ENCODE results near the gene ITGAE.
A peak's percentile ranks its signal among the peaks of the same experiment; 100 is the strongest.

Gene ITGAE

DNA sequence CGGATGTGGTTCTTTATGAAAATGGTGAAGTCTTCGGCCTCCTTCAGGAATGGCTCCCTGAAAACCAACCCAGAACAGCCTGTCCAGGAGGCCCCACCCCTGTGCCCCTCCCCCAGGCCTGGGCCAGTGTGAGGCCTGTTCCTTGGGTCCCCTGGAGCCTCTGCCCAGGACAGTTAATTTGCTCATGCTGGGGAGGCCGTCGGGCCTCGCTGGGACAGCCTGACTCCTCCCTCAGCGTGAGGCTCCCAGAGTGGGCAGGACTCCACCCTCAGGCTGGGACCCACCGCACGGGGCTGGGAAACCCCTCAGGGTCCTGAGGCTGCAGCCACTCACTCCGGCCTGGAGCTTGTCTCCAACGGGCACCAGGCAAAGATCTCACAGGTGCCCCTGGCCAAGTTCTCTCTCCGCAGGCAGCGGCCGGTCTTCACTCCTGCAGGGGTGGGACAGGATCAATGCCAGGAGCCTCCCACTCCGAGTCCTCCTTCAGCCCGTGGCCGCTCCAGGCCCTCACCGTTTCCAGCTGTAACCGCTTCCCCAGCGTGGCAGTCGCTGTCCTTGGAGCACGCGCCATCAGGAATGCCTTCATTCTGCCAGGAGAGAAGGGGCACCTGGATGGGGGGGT is 110.8 kb downstream of the ITGAE start:
- DNase-seq: no peak

GRCh38 chr17:3689262-3690093 is 111.5 kb downstream of the ITGAE start:
- no peak for DNase-seq

DNA sequence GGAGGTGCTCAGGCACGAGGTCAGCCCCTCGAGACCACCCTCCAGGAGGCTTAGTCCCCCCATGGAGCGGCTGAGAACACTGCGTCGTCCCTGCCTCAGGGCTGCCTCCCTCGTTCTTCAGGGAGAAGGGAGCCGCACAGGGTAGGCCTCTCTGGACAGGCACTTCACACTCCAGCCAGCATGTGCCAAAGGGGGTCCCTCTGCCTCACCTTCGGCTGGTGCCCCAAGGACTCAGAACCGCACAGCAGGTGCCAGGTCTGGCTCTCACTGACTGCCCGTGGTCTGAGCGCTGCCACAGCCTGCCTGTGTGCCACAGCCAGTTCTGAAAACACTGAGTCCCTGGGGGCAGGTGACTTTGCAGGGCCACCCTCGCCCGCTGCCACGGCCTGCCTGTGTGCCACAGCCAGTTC is 112.1 kb downstream of the ITGAE start:
- DNase-seq: no peak

DNA sequence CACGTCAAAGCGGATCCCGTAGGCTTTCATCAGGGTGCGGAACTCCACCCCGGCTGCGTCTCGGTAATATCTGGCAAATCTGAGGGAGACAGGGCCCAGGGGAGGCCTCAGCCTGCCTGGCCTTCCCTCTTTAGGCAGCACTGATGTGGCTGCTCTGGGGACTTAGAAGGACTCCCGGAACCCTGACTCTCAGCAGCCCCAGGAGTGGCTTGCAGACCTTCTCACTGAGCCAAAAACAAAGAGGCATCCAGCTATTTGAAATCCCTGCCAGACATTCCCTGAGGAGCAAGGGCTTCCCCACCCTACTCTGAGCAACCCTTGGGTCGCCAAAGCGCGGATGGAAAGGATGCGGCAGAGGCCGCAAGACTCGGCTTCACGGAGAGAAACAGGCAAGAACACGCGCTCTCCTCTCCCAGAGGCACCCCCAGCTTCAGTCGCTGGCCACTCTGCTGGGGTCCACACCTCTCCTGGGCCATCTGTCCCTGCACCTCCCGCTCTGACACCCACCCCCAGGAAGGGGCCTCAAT is 112.9 kb downstream of the ITGAE start:
- DNase-seq: no peak

GRCh38 chr17:3685174-3685573 is 115.8 kb downstream of the ITGAE start:
- peak; percentile 52 for DNase-seq

DNA sequence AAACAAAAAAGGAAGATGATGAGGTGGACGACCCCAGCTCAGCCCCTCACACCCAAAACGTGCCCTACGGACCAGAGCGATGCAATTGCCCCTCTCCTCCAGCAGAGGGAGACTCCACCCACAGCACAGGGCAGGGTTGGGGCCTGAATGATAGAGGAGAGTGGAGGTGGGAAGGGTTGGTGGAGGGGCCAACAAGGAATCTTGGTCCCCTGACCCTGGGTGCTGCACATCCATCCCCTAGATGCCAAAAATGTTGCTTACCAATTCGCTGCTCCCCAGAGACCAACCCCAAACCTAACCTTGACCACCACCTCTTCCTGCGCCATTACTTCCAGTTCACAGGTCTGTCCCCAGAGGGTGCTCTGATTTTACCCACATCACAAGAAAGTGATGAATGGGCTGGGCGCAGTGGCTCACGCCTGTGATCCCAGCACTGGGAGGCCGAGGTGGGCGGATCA is 117.9 kb downstream of the ITGAE start:
- peak; percentile 76 for DNase-seq

- DNase-seq: no peak
Measured at GRCh38 chr17:3682033-3682432, 119.0 kb downstream of the ITGAE start.

DNA sequence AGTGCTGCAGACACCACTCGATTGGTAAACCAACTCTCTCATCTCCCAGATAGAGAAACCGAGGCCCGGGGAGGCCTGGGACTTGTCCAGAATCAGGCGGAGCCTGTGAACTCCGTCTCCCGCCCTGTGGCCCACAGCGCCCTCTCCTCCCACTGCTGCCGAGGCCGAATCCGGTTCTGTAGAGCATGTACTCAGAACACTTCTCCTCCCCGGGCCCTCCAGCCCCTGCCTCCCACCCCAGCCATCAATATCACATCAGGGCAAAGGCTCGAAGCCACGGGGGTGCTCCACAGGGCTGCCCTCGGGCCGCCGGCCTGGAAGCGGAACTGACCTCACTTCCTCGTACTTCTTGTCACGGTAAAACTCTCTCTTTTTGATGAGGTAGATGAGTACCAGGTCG is 119.4 kb downstream of the ITGAE start:
- no peak for DNase-seq

GRCh38 chr17:3681057-3681456 is 119.9 kb downstream of the ITGAE start:
- DNase-seq: no peak

DNA sequence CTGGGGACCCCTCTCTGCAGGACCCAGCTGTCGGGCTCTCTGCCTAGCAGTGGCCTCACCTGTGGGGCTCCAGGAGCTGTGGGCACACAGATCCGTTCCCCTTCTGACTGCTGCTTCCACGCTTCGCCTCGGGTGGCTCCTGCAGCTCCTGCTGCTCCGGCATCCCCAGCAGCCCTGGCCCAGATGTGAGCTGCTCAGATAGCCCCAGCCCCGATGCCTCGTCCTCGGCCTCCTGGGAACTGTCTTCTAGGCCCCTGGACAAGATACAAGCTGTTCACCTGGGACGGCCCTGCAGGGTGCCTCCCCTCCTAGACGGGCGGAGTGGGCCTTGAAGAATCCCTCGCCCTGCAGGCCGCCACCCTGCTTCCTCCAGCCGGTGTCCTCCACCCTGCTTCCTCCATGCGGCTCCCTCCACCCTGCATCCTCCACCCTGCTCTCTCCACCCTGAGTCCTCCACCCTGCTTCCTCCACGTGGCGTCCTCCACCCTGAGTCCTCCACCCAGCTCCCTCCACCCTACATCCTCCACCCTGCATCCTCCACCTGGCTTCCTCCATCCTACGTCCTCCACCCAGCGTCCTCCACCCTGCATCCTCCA is 121.4 kb downstream of the ITGAE start:
- DNase-seq: peak; percentile 39

- no peak for DNase-seq
Measured at GRCh38 chr17:3678821-3679530, 122.0 kb downstream of the ITGAE start.

DNA sequence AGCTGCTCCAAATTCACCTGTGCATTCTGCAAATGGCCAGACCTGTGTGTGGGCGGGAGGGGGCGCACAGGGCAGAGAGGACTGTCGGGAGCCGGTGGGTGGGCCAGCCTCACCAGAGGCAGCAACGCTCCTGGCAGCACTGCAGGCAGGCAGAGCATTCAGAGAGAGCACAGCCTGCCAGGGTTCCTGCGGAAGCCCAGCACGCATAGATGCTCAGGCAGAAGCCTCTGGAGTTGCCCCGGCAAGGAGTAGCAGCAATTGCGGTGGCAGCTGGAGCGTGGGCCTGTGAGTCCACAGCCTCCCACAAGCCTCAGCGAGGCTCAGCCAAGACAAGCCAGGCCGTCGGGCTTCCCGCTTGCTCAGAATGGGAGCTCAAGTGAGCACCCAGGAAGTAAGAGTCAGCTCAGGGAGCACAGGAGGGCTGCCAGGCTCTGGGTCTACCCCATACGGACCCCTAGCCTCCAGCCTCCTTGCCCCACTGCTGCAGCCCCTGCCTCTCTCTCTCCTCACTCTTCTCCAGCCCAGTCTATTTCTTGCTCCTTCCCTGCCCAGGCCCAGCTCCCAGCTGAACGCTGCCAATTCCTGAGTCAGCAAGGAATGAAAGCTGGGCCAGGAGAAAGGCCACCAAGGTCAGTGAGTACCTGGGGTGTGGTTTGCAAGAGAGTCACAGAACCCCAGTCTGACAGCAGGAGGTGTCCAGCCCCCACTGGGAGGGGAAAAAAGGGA is 122.7 kb downstream of the ITGAE start:
- DNase-seq: peak; percentile 52

GRCh38 chr17:3675886-3676285 is 125.1 kb downstream of the ITGAE start:
- no peak for DNase-seq

- DNase-seq: no peak
Measured at GRCh38 chr17:3672571-3672970, 128.4 kb downstream of the ITGAE start.

DNA sequence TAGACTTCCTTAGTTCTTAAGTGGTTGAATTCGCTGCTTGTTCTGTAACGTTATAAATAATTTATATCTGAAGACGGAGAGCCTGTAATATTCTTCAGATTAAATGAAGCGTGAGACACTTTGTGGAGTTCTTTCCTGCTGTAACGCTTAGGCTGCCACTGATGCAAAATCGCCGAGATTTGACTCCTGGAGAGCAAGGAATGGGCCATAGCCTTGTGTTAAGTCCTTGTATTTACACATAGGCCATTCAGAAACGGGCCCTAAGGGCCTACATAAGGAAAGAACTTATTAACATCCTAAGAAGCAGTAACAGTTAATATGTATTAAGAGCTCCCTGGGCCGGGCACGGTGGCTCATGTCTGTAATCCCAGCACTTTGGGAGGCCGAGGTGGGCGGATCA is 131.4 kb downstream of the ITGAE start:
- DNase-seq: peak; percentile 38

GRCh38 chr17:3669085-3669347 is 132.0 kb downstream of the ITGAE start:
- no peak for DNase-seq

GRCh38 chr17:3668279-3669084 is 132.5 kb downstream of the ITGAE start, which contains the start of the genes EMC6 and TAX1BP3:
TSS of gene EMC6 (plus strand) at chr17:3668812. CDS start at chr17:3669147, 335 bp downstream.
TSS of gene TAX1BP3 (minus strand) at chr17:3668578. CDS start at chr17:3668526, 52 bp downstream.
- DNase-seq: peak; percentile 100

DNA sequence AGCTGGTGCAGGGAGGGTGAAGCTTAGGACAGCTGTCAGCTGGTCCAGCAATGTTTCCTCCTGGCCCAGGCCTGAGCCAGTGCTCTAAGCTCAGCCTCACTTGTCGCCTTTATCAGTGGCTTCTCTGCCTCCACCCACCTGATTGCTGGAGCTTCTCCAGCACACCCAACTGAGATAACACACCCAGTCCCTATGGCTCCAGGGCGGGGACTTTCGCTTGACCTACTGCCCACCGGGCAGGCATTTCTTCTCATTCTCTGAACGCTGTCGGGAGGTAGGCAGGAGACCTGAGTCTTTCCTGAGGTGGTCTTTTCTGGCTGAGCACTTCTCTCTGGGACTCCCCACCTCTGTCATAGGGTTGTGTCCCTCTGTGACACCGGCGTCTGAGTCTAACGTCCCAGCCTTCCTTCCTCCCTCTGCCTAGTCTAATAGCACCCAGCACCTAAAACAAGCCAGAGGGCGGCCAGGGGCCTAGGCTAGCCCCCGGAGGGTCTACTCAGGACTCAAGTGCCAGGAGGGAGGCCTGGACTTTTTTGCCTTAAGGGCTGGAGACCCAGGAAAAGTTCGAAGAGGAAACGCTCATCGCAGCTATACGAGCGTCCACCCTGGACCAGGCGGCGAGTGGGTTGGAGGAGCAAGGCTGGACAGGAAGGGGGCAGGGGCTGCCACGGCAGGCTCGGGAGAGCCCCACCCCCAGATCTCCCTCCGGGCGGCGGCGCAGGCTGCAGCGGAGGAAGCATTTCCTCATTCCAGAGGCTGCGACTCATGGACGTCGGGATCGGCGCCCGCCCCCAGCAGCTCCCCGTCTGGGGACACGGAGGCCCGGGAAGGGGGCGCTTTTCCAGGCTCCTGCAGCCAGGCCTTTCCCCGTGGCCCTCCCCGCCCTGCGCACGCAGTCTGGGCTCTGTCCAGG is 133.4 kb downstream of the ITGAE start:
- peak; percentile 75 for DNase-seq

DNA sequence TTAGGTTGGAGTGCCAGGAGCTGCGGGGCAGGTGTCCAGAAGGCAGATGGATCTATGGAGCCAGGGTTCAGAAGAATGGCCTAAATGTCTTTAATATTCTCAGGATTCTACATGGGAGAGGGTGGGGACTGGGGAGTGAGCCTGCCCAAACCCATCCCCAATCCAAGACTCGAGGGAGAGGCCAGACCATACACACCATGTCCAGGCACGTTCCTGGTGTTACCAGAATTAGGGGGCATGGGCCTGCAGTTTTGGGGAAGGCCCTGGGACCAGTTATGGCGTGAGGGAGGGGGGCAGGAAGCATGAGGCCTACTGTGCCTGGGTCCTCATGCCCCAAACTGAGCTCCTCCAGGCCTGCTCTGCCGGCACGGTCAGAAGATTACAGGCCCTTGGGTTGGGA is 134.5 kb downstream of the ITGAE start:
- DNase-seq: no peak

- DNase-seq: no peak
Measured at GRCh38 chr17:3665834-3666233, 135.2 kb downstream of the ITGAE start.
